Activated CD8-positive, alpha-beta memory T cell treated with anti-CD3 and anti-CD28 coated beads for 1 hour (primary cell): ENCODE data around the gene ACOX3.

Source experiments
- DNase-seq, 2 donors: peaks; one replicate each; pipeline ENCODE4 v3.0.0-alpha.2; 2020; ENCODE audit warnings: low read depth in 1 of 2; ENCODE audit errors: extremely low read depth in 1 of 2

The ACOX3 gene

GRCh38 chr4:8377103-8378075 is 63.1 kb downstream of the ACOX3 start:
- DNase-seq: no peak

- no peak for DNase-seq
These were observed 64.0 kb downstream of the ACOX3 start for GRCh38 chr4:8376361-8377102.

- no peak for DNase-seq
These were observed 65.5 kb downstream of the ACOX3 start for GRCh38 chr4:8374851-8375649.

GRCh38 chr4:8373973-8374545 is 66.5 kb downstream of the ACOX3 start:
- no peak for DNase-seq

GRCh38 chr4:8373270-8373972 is 67.1 kb downstream of the ACOX3 start:
- DNase-seq: no peak

GRCh38 chr4:8372506-8372905 is 68.0 kb downstream of the ACOX3 start:
- DNase-seq: no peak

- no peak for DNase-seq
These were observed 68.9 kb downstream of the ACOX3 start for GRCh38 chr4:8371596-8371995.

- no peak for DNase-seq
These were observed 69.5 kb downstream of the ACOX3 start for GRCh38 chr4:8370835-8371595.

- DNase-seq: no peak
These were observed 70.3 kb downstream of the ACOX3 start for GRCh38 chr4:8370106-8370787.

- no peak for DNase-seq
These were observed 71.0 kb downstream of the ACOX3 start for GRCh38 chr4:8369426-8370105.

- DNase-seq: no peak
These were observed 71.5 kb downstream of the ACOX3 start for GRCh38 chr4:8368998-8369397.

- no peak for DNase-seq
These were observed 72.5 kb downstream of the ACOX3 start for GRCh38 chr4:8368061-8368481.

- no peak for DNase-seq
These were observed 73.9 kb downstream of the ACOX3 start for GRCh38 chr4:8366601-8367000.

GRCh38 chr4:8365951-8366350 is 74.6 kb downstream of the ACOX3 start:
- no peak for DNase-seq

GRCh38 chr4:8365353-8365752 is 75.2 kb downstream of the ACOX3 start:
- no peak for DNase-seq

GRCh38 chr4:8364848-8365350 is 75.6 kb downstream of the ACOX3 start:
- DNase-seq: no peak

- no peak for DNase-seq
These were observed 76.4 kb downstream of the ACOX3 start for GRCh38 chr4:8364141-8364540.

GRCh38 chr4:8362483-8362882 is 78.0 kb downstream of the ACOX3 start:
- no peak for DNase-seq
